ENCODE data around the gene RNPEP. TPM values are rescaled to one million over a fixed set of nuclear protein-coding genes. Genes with fewer than 3 reads are reported as not detected.
"Not testable (repeated sequence)": the region's sequence is repeated elsewhere in the genome, so short reads cannot be mapped to it uniquely, and the experiment has no call there.

RNPEP gene
- total RNA-seq, 1 donor from 2014 or later: 36.3 TPM

- peak; percentile 47 for ATAC-seq
- DNase-seq (ENCODE audit: low spot score): no peak
Observed at GRCh38 chr1:202031796-202032195, 49.3 kb downstream of the RNPEP start.

GRCh38 chr1:202034149-202034682, 51.8 kb downstream of the RNPEP start:
- ATAC-seq (no peak), DNase-seq (ENCODE audit: low spot score) (no peak)

GRCh38 chr1:202034683-202035462, 52.4 kb downstream of the RNPEP start:
- ATAC-seq (peak; percentile 97), DNase-seq (ENCODE audit: low spot score) (peak; percentile 93)

DNA sequence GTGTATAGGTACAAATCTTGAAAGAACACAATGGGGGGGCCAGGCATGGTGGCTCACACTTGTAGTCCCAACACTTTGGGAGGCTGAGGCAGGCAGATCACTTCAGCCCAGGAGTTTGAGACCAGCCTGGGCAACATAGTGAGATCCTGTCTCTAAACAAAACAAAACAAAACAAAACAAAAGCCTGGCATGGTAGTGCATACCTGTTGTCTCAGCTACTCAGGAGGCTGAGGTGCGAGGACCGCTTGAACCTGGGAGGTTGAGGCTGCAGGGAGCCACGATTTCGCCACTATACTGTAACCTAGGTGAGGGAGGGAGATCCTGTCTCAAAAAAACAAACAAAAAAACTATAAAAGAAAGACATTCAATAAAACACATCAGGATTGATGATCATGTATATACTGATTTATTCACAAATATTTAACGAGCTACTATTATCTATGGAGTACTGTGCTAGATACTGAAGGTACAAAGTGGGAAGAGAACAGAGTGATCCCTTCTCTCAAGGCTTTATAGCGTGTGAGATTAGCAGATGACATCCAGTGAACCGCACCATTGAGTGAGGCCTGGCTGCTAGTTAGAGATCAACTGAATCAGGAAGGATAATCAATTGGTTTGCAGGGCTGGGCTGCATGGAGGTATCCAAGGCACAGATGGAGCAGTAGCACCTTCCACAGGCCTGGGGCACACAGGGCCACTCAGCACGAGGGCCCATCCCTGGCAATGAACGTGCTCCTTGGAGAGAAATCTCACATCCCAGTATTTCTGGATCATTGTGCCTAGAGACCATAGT, 54.3 kb downstream of the RNPEP start:
- DNase-seq (ENCODE audit: low spot score) (no peak), ATAC-seq (no peak)

GRCh38 chr1:202037706-202038296, 55.4 kb downstream of the RNPEP start:
- ATAC-seq: no peak
- DNase-seq (ENCODE audit: low spot score): no peak

DNA sequence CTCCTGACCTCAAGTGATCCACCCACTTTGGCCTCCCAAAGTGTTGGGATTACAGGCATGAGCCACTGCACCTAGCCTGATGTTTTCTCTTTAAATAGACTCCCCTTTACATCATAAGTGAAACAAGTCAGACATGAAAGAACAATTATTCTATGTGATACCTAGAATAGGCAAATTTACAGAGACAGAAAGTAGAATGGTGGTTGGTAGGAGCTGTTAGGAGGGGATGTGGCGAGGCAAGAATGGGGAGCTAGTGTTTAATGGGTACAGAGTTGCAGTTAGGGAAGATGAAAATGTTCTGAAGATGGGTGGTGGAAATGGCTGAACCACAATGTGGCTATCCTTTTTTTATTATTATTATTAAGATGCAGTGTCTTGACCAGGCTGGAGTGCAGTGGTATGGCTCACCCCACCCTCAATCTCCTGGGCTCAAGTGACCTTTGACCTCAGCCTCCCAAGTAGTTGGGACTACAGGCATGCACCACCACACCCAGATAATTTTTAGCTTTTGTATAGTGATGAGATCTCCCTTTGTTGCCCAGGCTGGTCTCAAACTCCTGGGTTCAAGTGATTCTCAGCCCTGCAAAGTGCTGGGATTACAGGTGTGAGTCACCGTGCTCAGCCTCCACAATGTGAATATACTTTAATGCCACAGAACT, 56.4 kb downstream of the RNPEP start:
- ATAC-seq (no peak), DNase-seq (ENCODE audit: low spot score) (no peak)

- DNase-seq (ENCODE audit: low spot score) (no peak), ATAC-seq (no peak)
Observed at GRCh38 chr1:202045705-202046104, 63.3 kb downstream of the RNPEP start.

DNA sequence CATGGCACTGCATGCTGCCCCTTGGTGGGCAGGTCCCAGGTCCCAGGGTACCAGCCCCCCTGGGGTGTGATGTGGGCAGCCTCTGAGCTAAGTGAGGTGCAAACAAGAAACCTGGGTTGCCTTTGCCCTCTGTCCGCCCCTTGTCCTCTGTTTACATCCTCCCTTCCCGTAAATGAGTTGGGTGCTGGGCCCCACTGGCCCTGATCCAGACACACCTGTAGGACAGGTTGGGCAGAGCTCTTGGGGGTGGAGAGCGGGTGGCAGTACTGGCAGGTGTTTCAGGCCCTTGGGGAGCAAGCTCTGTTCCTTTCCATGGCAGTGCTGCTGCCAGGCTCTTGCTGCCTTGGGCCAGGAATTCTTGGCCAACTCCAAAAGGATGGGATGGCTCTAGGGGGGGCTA, 63.8 kb downstream of the RNPEP start:
- ATAC-seq (peak; percentile 49), DNase-seq (ENCODE audit: low spot score) (peak; percentile 59)

GRCh38 chr1:202046748-202047708, 64.6 kb downstream of the RNPEP start:
- ATAC-seq (peak; percentile 18), DNase-seq (ENCODE audit: low spot score) (no peak)

DNA sequence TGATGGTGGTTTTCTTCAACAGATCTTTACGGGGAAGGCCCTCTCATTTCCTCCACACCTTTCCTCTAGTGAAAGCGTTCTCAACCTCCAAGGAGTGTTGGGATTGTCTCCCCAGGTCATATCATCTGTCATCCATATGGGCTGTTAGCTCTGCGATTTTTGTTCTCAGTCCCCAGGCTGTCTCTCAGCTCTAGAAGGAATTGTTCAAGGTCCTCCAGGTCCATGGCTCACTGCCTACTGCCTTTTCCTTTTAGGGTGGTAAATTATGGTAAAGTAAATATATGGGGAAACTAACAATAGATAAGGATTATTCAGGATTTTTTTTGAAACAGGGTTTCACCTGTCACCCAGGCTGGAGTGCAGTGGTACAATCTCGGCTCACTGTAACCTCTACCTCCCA, 65.5 kb downstream of the RNPEP start:
- no peak for DNase-seq (ENCODE audit: low spot score)
- no peak for ATAC-seq

DNA sequence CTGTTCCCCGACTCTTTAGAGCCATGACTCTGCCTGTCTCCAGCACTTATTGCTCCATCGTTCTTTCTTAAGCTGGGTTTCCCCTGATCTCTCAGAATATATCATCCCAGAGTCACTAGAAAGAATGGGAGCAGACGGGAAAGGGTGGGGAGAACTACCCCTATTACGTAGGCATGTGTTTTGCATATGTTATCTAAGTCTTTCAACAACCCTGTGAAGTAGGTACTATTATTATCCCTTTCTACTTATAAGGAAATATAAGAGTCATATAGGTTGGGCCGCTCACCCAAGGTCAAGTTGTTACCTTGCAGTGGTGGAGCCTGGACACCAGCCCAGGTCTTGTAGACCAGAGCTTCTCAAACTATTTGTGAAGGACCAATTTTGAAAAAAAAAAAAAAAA, 66.7 kb downstream of the RNPEP start:
- no peak for ATAC-seq

GRCh38 chr1:202054094-202054493, 71.6 kb downstream of the RNPEP start:
- ATAC-seq (no peak), DNase-seq (ENCODE audit: low spot score) (no peak)

More for the DNA sequence above, 66.7 kb downstream of the RNPEP start:
- DNase-seq (ENCODE audit: low spot score): no peak

- ATAC-seq; DNase-seq (ENCODE audit: low spot score): not testable (repeated sequence)
Observed at GRCh38 chr1:202054673-202055072, 72.2 kb downstream of the RNPEP start.

Other genes starting within 250 kb of the RNPEP start
- gene IPO9, start 153.5 kb upstream of the RNPEP start, total RNA-seq: 21.3 TPM
- gene SHISA4, start 93.8 kb upstream of the RNPEP start, total RNA-seq: 4.4 TPM
- 1.0 TPM for gene LMOD1, start 36.1 kb upstream of the RNPEP start, total RNA-seq
- gene TIMM17A, start 27.1 kb upstream of the RNPEP start, total RNA-seq: 42.0 TPM
- 16.2 TPM for gene ELF3, start 27.9 kb downstream of the RNPEP start, total RNA-seq
- gene GPR37L1, start 140.3 kb downstream of the RNPEP start, total RNA-seq: not detected
- gene ARL8A, start 162.1 kb downstream of the RNPEP start, total RNA-seq: 34.6 TPM
- 0.86 TPM for gene PTPN7, start 178.0 kb downstream of the RNPEP start, total RNA-seq
- 1.4 TPM for gene LGR6, start 211.2 kb downstream of the RNPEP start, total RNA-seq